Lower leg skin (tissue), 4 donors: ENCODE measurements around the gene HEPACAM. TPM values are rescaled to one million over a fixed set of nuclear protein-coding genes. Genes with fewer than 3 reads are reported as not detected.
A peak's percentile ranks its signal among the peaks of the same experiment; 100 is the strongest.

Experiments
- DNase-seq, 2 donors: peaks; one replicate each; pipeline ENCODE4 v3.0.0-alpha.2; 2019; ENCODE audit warnings: low spot score in 2 of 2
- H3K4me3 ChIP-seq: fragments of 200-600 bp; sonication (generic); 2 replicates; pipeline ENCODE4 v1.5.1; 2017; ENCODE audit warnings: mild to moderate bottlenecking, low read depth; ENCODE audit not compliant: poor library complexity, severe bottlenecking
- CTCF ChIP-seq, 3 donors: fragments of 450-650 bp; IDR thresholded peaks; one replicate each; pipeline ENCODE4 v1.5.1; 2016; ENCODE audit warnings: antibody characterized with exemption in 3 of 3, mild to moderate bottlenecking in 3 of 3, moderate library complexity in 2 of 3
- POLR2A ChIP-seq, 2 donors: fragments of 450-650 bp; IDR thresholded peaks; one replicate each; pipeline ENCODE4 v1.6.1; 2016 to 2017; ENCODE audit warnings: antibody characterized with exemption in 2 of 2, mild to moderate bottlenecking in 1 of 2, moderate library complexity in 1 of 2
- WGBS, 2 donors: methylation state at CpG; one replicate each; pipeline ENCODE4 v1.1.5; 2018; 5-methylcytosine and 5-hydroxymethylcytosine counted together
- intact Hi-C: fragments of 100-400 bp; cut with DNase I; formaldehyde crosslinking; loops from one replicate; pipeline ENCODE4 v1.15.0; 2023; ENCODE audit warnings: low total_unique reads
- total RNA-seq, 4 donors: library from RNA; depleted of rRNA; stranded (reverse); fragments of >200 nt; gene quantifications; one replicate each; pipeline ENCODE4 v1.1.0, GENCODE V29; 2016

The HEPACAM gene
- total RNA-seq, 4 donors from 2014 or later, result 0.06 to 1.9 (median 0.97) TPM; not detected in 1

- TF ChIP-seq POLR2A (IDR thresholded peaks at IDR 0.05), result no peak
- no peak for TF ChIP-seq CTCF (IDR thresholded peaks at IDR 0.05)
- intact Hi-C loops, result loop anchor here (10.0 kb wide), 1 partner anchor 190 kb away; no protein-coding TSS in a partner anchor
- H3K4me3 ChIP-seq, result no peak overlapping the region
- no peak for DNase-seq
Measured at GRCh38 chr11:124955035-124955434, 19.2 kb upstream of the HEPACAM start.

- intact Hi-C loops, result loop anchor here (5.0 to 10.0 kb wide), 2 partner anchors 190 to 393 kb away; no protein-coding TSS in a partner anchor
- no peak for TF ChIP-seq CTCF (IDR thresholded peaks at IDR 0.05)
- H3K4me3 ChIP-seq, result no peak overlapping the region
- 24% methylated on average over 6 of the region's 6 CpGs for WGBS, 2 donors
- no peak for DNase-seq
Measured at GRCh38 chr11:124954590-124954955, 18.7 kb upstream of the HEPACAM start.

GRCh38 chr11:124953753-124954589 is 18.1 kb upstream of the HEPACAM start, which contains the start of gene CCDC15:
TSS of gene CCDC15 (plus strand) at chr11:124954202. CDS start at chr11:124954733, 531 bp downstream.
- no peak for TF ChIP-seq CTCF (IDR thresholded peaks at IDR 0.05)
- peak in 1 of 2 donors; percentile 51 for TF ChIP-seq POLR2A (IDR thresholded peaks at IDR 0.05)
- peak; percentile 95 to 99 for DNase-seq
- intact Hi-C loops, result loop anchor here (5.0 to 10.0 kb wide), 2 partner anchors 191 to 393 kb away; no protein-coding TSS in a partner anchor
- H3K4me3 ChIP-seq, result peak within 1 kb of the TSS; percentile 36
- WGBS, 2 donors, result 0% methylated on average over 52 to 54 of the region's 54 CpGs

GRCh38 chr11:124951341-124951740 is 15.5 kb upstream of the HEPACAM start:
- intact Hi-C loops, result loop anchor here (5.0 to 10.0 kb wide), 2 partner anchors 193 to 396 kb away; no protein-coding TSS in a partner anchor
- no peak overlapping the region for H3K4me3 ChIP-seq
- DNase-seq, result no peak
- no peak for TF ChIP-seq POLR2A (IDR thresholded peaks at IDR 0.05)
- no peak for TF ChIP-seq CTCF (IDR thresholded peaks at IDR 0.05)
- WGBS, 2 donors, result 65 to 85% methylated on average over 3 of the region's 3 CpGs

GRCh38 chr11:124950601-124951330 is 14.9 kb upstream of the HEPACAM start:
- intact Hi-C loops, result loop anchor here (5.0 to 10.0 kb wide), 2 partner anchors 194 to 397 kb away; no protein-coding TSS in a partner anchor
- TF ChIP-seq POLR2A (IDR thresholded peaks at IDR 0.05) (no peak), CTCF (IDR thresholded peaks at IDR 0.05) (no peak)
- DNase-seq, result no peak
- H3K4me3 ChIP-seq, result no peak overlapping the region
